Heart right ventricle (tissue), 16 donors: ENCODE data around the gene PRDM11. TPM values are rescaled to one million over a fixed set of nuclear protein-coding genes. Genes with fewer than 3 reads are reported as not detected.

Source experiments
- ATAC-seq, 8 donors: fragments of 200-7000 bp; cut with Tn5 transposase; one replicate each; pipeline ENCODE4 v1.9.1; 2020; ENCODE audit warnings: mild to moderate bottlenecking in 8 of 8, moderate library complexity in 8 of 8, moderate number of reproducible peaks in 1 of 8
- DNase-seq, 2 donors: peaks; one replicate each; pipeline ENCODE4 v3.0.0-alpha.2; 2020
- H3K27ac ChIP-seq, 10 donors: fragments of 200-600 bp; sonication (generic) in 2 of 10; one replicate each; pipeline versions ENCODE4 v1.5.0 to v1.8.0; 2020 to 2022; ENCODE audit warnings: mild to moderate bottlenecking in 3 of 10
- H3K27me3 ChIP-seq, 7 donors: fragments of 200-600 bp; one replicate each; pipeline ENCODE4 v1.8.0; 2021 to 2022; ENCODE audit warnings: mild to moderate bottlenecking in 2 of 7
- H3K36me3 ChIP-seq, 9 donors: fragments of 200-600 bp; sonication (generic) in 1 of 9; one replicate each; pipeline versions ENCODE4 v1.5.0 to v1.8.0; 2020 to 2022; ENCODE audit warnings: mild to moderate bottlenecking in 2 of 9
- H3K4me1 ChIP-seq, 9 donors: fragments of 200-600 bp; sonication (generic) in 1 of 9; one replicate each; pipeline versions ENCODE4 v1.5.0 to v1.8.0; 2020 to 2022; ENCODE audit warnings: mild to moderate bottlenecking in 4 of 9
- H3K4me3 ChIP-seq, 10 donors: fragments of 200-600 bp; sonication (generic) in 2 of 10; one replicate each; pipeline versions ENCODE4 v1.5.0 to v1.8.0; 2020 to 2022; ENCODE audit warnings: mild to moderate bottlenecking in 7 of 10, moderate library complexity in 2 of 10
- H3K9me3 ChIP-seq, 11 donors: fragments of 200-600 bp in 10 of 11; sonication (generic) in 2 of 11; one replicate each; pipeline versions ENCODE4 v1.5.0 to v1.8.0; 2013 to 2022; ENCODE audit warnings: mild to moderate bottlenecking in 2 of 11, control low read depth in 1 of 11, moderate library complexity in 1 of 11
- CTCF ChIP-seq, 9 donors: fragments of 200-600 bp; sonication (generic) in 2 of 9; IDR thresholded peaks; one replicate each; pipeline versions ENCODE4 v1.5.0 to v1.8.0; 2021 to 2022; ENCODE audit warnings: antibody characterized with exemption in 9 of 9, mild to moderate bottlenecking in 5 of 9, moderate library complexity in 1 of 9
- WGBS, 2 donors: extraction: QIAGEN DNeasy Blood & Tissue Kit; methylation state at CpG; one replicate each; pipeline ENCODE4 v1.1.7; 2013; ENCODE audit warnings: inconsistent platforms in 1 of 2; 5-methylcytosine and 5-hydroxymethylcytosine counted together
- intact Hi-C, 10 donors: fragments of 100-400 bp; cut with DNase I; formaldehyde crosslinking; loops; one replicate each; pipeline versions ENCODE4 v1.11.1 to v1.14.2; 2022
- polyA plus RNA-seq, 2 donors: library from polyadenylated mRNA; stranded (reverse); fragments of 200-250 nt; gene quantifications; one replicate each; pipeline ENCODE4 v1.2.3, GENCODE V29; 2013
- total RNA-seq, 10 donors: library from RNA; stranded (reverse); fragmentation: NEBNext Ultra II Directional in 3 of 10; extraction: Animal tissue kit (Norgen Biotek cat#: 25700) in 3 of 10; gene quantifications; one replicate each; pipeline versions ENCODE4 v1.2.1 to v1.2.4, GENCODE V29; 2021 to 2023
- donor health status: Arrhythmogenic right ventricular cardiomyopathy.
- donor health status: ischemic (EF 13 %, LVEDD 7.1; RV severe dilation, severe dysfunction).
- donor health status: healthy with polysubstance abuse.
- donor health status: DM: no; HTN: yes; CAD: no.
- donor health status: DM: no; HTN: no; CAD: no.
- donor health status: ischemic (EF 25% LVEDD 6.9; RV normal size, moderate dysfunction).
- donor health status: ischemic (EF 25% LVEDD 5.7; RV mildly dilated, moderate dysfunction).
- donor health status: healthy.
- donor health status: DM: yes; HTN: yes; CAD: no.
- donor health status: Ischemic cardiomyopathy.
- donor health status: ischemic (EF 35%, LVEDD 5.7; RV mildly dilated, moderate dysfunction).
- donor health status: nonischemic (EF 11% LVEDD 7.7; RV severe dilation, severe dysfunction).
- donor health status: DM: yes; HTN: yes; CAD: no.
- donor health status: PGD.
- donor health status: ischemic (EF 29% LVEDD 5.4; RV normal size, mild dysfunction).
- donor health status: nonischemic (EF 23%, LVEDD 6.1; RV moderate dilation, normal function).

Gene PRDM11
- total and polyA plus RNA-seq, 12 donors = 4.6 to 22.0 (median 14.8) TPM

- H3K36me3 ChIP-seq = peaks cover 0 to 20% (median 3%) of the 10 kb centered on the region in 9 donors
- no peak overlapping the region for H3K27ac ChIP-seq
- ATAC-seq = no peak
- no peak overlapping the region for H3K4me3 ChIP-seq
- intact Hi-C loops = loop anchor here in 4 of 10 donors (1.0 to 10.0 kb wide), 5 partner anchors 29 to 75 kb away; partner anchors contain the start of genes PRDM11 (in 2 of the 4) and SYT13 (in 1 of the 4)
- H3K9me3 ChIP-seq = no peaks in the 10 kb centered on the region
- H3K27me3 ChIP-seq = no peaks in the 10 kb centered on the region
- peak in 1 of 9 donors; percentile 19 for TF ChIP-seq CTCF (IDR thresholded peaks at IDR 0.05)
- WGBS, 2 donors = 80 to 88% methylated on average over 9 of the region's 9 CpGs
- H3K4me1 ChIP-seq = peaks cover 20 to 49% (median 37%) of the 10 kb centered on the region in 9 donors
- no peak for DNase-seq
These were observed 65.3 kb downstream of the PRDM11 start for GRCh38 chr11:45211732-45212131.

GRCh38 chr11:45212566-45213315, 66.3 kb downstream of the PRDM11 start:
- no peaks in the 10 kb centered on the region for H3K27me3 ChIP-seq
- H3K27ac ChIP-seq = no peak overlapping the region
- TF ChIP-seq CTCF (IDR thresholded peaks at IDR 0.05) = no peak
- peaks cover 20 to 47% (median 36%) of the 10 kb centered on the region in 9 donors for H3K4me1 ChIP-seq
- H3K4me3 ChIP-seq = no peak overlapping the region
- no peak for ATAC-seq
- no peak for DNase-seq
- intact Hi-C loops = loop anchor here in 3 of 10 donors (1.0 to 10.0 kb wide), 3 partner anchors 48 to 65 kb away; partner anchors contain the start of gene PRDM11 (in 2 of the 3)
- WGBS, 2 donors = 91 to 94% methylated on average over 31 of the region's 31 CpGs
- H3K9me3 ChIP-seq = no peaks in the 10 kb centered on the region
- H3K36me3 ChIP-seq = peaks cover 0 to 20% (median 3%) of the 10 kb centered on the region in 9 donors

DNA sequence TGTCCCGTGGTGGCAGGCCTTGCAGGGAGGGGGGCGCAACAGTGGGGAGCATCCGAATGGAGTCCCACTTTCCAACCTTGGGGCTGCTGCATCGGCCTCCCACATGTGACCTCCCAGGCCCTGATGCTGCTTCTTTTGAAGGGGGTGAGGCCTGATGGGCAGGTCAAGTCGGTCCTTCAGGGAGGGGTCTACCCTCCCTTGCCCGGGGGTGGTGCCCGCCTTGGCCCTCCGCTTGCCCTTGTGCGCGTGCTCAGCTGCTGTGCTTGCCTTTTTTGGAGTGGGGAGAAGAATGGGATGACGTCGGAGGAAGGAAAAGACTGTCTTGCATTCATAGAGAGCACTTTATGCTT, 66.9 kb downstream of the PRDM11 start:
- Histone ChIP-seq H3K4me1 (peaks cover 20 to 42% (median 34%) of the 10 kb centered on the region in 9 donors), H3K9me3 (no peaks in the 10 kb centered on the region), H3K27ac (no peak overlapping the region), H3K27me3 (no peaks in the 10 kb centered on the region), H3K36me3 (peaks cover 0 to 20% (median 3%) of the 10 kb centered on the region in 9 donors), H3K4me3 (no peak overlapping the region)
- ATAC-seq (no peak), DNase-seq (no peak)
- intact Hi-C loops = loop anchor here in 3 of 10 donors (5.0 to 10.0 kb wide), 2 partner anchors 62 to 66 kb away; partner anchors contain the start of gene PRDM11 (in 2 of the 3)
- 82 to 86% methylated on average over 12 of the region's 12 CpGs for WGBS, 2 donors
- no peak for TF ChIP-seq CTCF (IDR thresholded peaks at IDR 0.05)

DNA sequence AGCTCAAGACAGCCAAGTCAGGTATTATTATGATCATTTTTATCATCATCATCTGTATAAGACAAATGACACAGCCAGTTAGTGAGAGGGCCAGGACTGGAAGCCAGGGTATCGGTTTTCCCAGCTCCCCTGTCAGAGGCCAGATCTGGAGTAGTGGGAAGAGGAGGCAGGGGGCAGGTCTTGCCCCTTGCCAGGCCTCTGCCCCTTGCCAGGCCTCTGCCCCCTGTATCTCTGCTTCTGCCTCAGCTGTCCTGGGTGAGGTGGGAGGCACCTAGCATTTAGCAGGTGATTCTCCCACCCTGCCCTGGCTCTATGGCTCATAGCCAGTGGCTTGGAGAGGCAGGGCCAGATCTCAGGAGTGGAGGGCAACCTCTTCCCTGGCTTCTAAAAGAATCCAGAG, 67.3 kb downstream of the PRDM11 start:
- TF ChIP-seq CTCF (IDR thresholded peaks at IDR 0.05) = no peak
- H3K4me3 ChIP-seq = no peak overlapping the region
- no peak overlapping the region for H3K27ac ChIP-seq
- WGBS, 2 donors = 88 to 100% methylated on average over 1 of the region's 1 CpG
- ATAC-seq (no peak), DNase-seq (no peak)
- no peaks in the 10 kb centered on the region for H3K9me3 ChIP-seq
- intact Hi-C loops = loop anchor here in 3 of 10 donors (5.0 to 10.0 kb wide), 2 partner anchors 61 to 66 kb away; partner anchors contain the start of gene PRDM11 (in 2 of the 3)
- no peaks in the 10 kb centered on the region for H3K27me3 ChIP-seq
- H3K4me1 ChIP-seq = peaks cover 20 to 38% (median 32%) of the 10 kb centered on the region in 9 donors
- peaks cover 0 to 20% (median 3%) of the 10 kb centered on the region in 9 donors for H3K36me3 ChIP-seq
